Ascending aorta (tissue), 2 donors: ENCODE measurements around the gene CNTN5. TPM values are rescaled to one million over a fixed set of nuclear protein-coding genes. Genes with fewer than 3 reads are reported as not detected.

Source experiments
- DNase-seq, 2 donors: peaks; one replicate each; pipeline ENCODE4 v3.0.0-alpha.2; 2019; ENCODE audit warnings: low spot score in 2 of 2
- H3K27ac ChIP-seq, 2 donors: fragments of 200-600 bp; sonication (generic); one replicate each; pipeline ENCODE4 v1.5.1; 2016 to 2017; ENCODE audit warnings: mild to moderate bottlenecking in 1 of 2
- H3K27me3 ChIP-seq: fragments of 200-600 bp; sonication (generic); one replicate; pipeline ENCODE4 v1.5.1; 2017
- H3K36me3 ChIP-seq, 2 donors: fragments of 200-600 bp; sonication (generic); one replicate each; pipeline ENCODE4 v1.5.1; 2016
- H3K4me1 ChIP-seq, 2 donors: fragments of 200-600 bp; sonication (generic); one replicate each; pipeline ENCODE4 v1.5.1; 2016 to 2017; ENCODE audit warnings: mild to moderate bottlenecking in 1 of 2
- H3K4me3 ChIP-seq, 2 donors: fragments of 200-600 bp; sonication (generic); one replicate each; pipeline ENCODE4 v1.5.1; 2016 to 2017; ENCODE audit warnings: mild to moderate bottlenecking in 1 of 2
- H3K9me3 ChIP-seq, 2 donors: fragments of 200-600 bp; sonication (generic); one replicate each; pipeline ENCODE4 v1.5.1; 2016
- CTCF ChIP-seq, 3 experiments: fragments of 200-600 bp in 2 of 3; fragments of 450-650 bp in 1 of 3; sonication (generic) in 2 of 3; IDR thresholded peaks; one replicate each; pipeline ENCODE4 v1.5.1; 2016 to 2019; ENCODE audit warnings: antibody characterized with exemption in 3 of 3, mild to moderate bottlenecking in 1 of 3, moderate library complexity in 1 of 3
- intact Hi-C: fragments of 100-400 bp; cut with DNase I; formaldehyde crosslinking; loops from one replicate; pipeline ENCODE4 v1.15.1; 2023
- total RNA-seq: library from RNA; depleted of rRNA; stranded (reverse); fragments of >200 nt; gene quantifications from one replicate; pipeline ENCODE4 v1.1.0, GENCODE V29; 2016

Gene CNTN5
- total RNA-seq, 1 donor from 2014 or later, result 3.6 TPM

GRCh38 chr11:99718291-99718690 is 697.5 kb downstream of the CNTN5 start:
- Histone ChIP-seq H3K9me3 (peaks cover 0 to 6% of the 10 kb centered on the region in 2 donors), H3K27me3 (no peaks in the 10 kb centered on the region), H3K4me1 (no peaks in the 10 kb centered on the region), H3K36me3 (no peaks in the 10 kb centered on the region), H3K27ac (no peak overlapping the region), H3K4me3 (no peak overlapping the region)
- intact Hi-C loops, result no loop called here
- TF ChIP-seq CTCF (IDR thresholded peaks at IDR 0.05), result no peak
- DNase-seq, result no peak

DNA sequence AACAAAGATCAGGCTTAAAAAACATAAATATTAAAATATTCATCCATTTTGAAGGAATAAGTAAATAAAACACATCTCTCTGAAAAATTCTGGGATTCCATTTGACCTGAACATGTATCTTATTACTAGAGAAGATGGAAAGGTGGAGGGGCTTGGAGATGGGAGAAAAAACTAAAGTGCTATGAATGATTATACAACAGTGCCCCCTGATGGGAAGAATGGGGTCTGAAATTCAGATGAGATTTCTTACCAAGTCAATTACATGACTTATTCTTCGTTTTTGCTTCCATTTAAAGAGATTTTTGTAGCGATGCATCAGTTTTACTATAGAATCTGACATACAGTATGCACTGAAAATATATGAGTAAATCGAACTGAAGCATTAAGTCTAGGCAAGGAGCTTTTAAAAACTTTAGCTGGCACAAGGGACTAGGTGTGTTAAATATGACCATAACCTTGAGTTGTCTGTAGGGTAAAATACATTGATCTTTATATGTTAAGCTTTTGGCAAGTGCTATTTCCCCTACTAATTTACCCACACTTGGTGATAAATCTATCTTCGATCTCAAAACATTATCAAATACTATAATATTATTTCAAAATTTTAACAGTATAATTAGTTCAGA is 718.8 kb downstream of the CNTN5 start:
- H3K4me1 ChIP-seq, result no peaks in the 10 kb centered on the region
- no peaks in the 10 kb centered on the region for H3K9me3 ChIP-seq
- no peak for DNase-seq
- H3K36me3 ChIP-seq, result no peaks in the 10 kb centered on the region
- intact Hi-C loops, result no loop called here
- H3K27me3 ChIP-seq, result no peaks in the 10 kb centered on the region
- H3K4me3 ChIP-seq, result no peak overlapping the region
- TF ChIP-seq CTCF (IDR thresholded peaks at IDR 0.05), result peak in 2 of 3 experiments; percentile 47 to 52
- no peak overlapping the region for H3K27ac ChIP-seq

- no peak overlapping the region for H3K27ac ChIP-seq
- H3K36me3 ChIP-seq, result no peaks in the 10 kb centered on the region
- no peaks in the 10 kb centered on the region for H3K27me3 ChIP-seq
- no peak for TF ChIP-seq CTCF (IDR thresholded peaks at IDR 0.05)
- H3K4me1 ChIP-seq, result no peaks in the 10 kb centered on the region
- no peak for DNase-seq
- H3K4me3 ChIP-seq, result no peak overlapping the region
- H3K9me3 ChIP-seq, result no peaks in the 10 kb centered on the region
- intact Hi-C loops, result no loop called here
These were observed 721.8 kb downstream of the CNTN5 start for GRCh38 chr11:99742501-99742900.

GRCh38 chr11:99759787-99760186 is 739.0 kb downstream of the CNTN5 start:
- H3K36me3 ChIP-seq, result no peaks in the 10 kb centered on the region
- no peaks in the 10 kb centered on the region for H3K27me3 ChIP-seq
- no peak overlapping the region for H3K4me3 ChIP-seq
- H3K4me1 ChIP-seq, result no peaks in the 10 kb centered on the region
- intact Hi-C loops, result no loop called here
- H3K27ac ChIP-seq, result no peak overlapping the region
- DNase-seq, result no peak
- no peak for TF ChIP-seq CTCF (IDR thresholded peaks at IDR 0.05)
- H3K9me3 ChIP-seq, result no peaks in the 10 kb centered on the region

GRCh38 chr11:99766811-99767210 is 746.1 kb downstream of the CNTN5 start:
- intact Hi-C loops, result no loop called here
- H3K4me3 ChIP-seq, result no peak overlapping the region
- no peaks in the 10 kb centered on the region for H3K4me1 ChIP-seq
- no peak for TF ChIP-seq CTCF (IDR thresholded peaks at IDR 0.05)
- no peaks in the 10 kb centered on the region for H3K27me3 ChIP-seq
- H3K27ac ChIP-seq, result no peak overlapping the region
- no peak for DNase-seq
- no peaks in the 10 kb centered on the region for H3K9me3 ChIP-seq
- H3K36me3 ChIP-seq, result no peaks in the 10 kb centered on the region

GRCh38 chr11:99773646-99774045 is 752.9 kb downstream of the CNTN5 start:
- no peaks in the 10 kb centered on the region for H3K27me3 ChIP-seq
- H3K9me3 ChIP-seq, result no peaks in the 10 kb centered on the region
- intact Hi-C loops, result no loop called here
- no peak overlapping the region for H3K4me3 ChIP-seq
- DNase-seq, result no peak
- no peak overlapping the region for H3K27ac ChIP-seq
- no peaks in the 10 kb centered on the region for H3K4me1 ChIP-seq
- TF ChIP-seq CTCF (IDR thresholded peaks at IDR 0.05), result no peak
- H3K36me3 ChIP-seq, result no peaks in the 10 kb centered on the region
